Testis (tissue), 3 donors: ENCODE measurements around the gene MAST4. TPM values are rescaled to one million over a fixed set of nuclear protein-coding genes. Genes with fewer than 3 reads are reported as not detected.

ENCODE experiments used
- DNase-seq: peaks from one replicate; pipeline ENCODE4 v3.0.0-alpha.2; 2019
- H3K27ac ChIP-seq, 2 donors: fragments of 200-600 bp; sonication (generic); one replicate each; pipeline ENCODE4 v1.5.1; 2019
- H3K27me3 ChIP-seq: fragments of 200-600 bp; sonication (generic); one replicate; pipeline ENCODE4 v1.5.1; 2019
- H3K36me3 ChIP-seq: fragments of 200-600 bp; sonication (generic); one replicate; pipeline ENCODE4 v1.5.1; 2017; ENCODE audit warnings: low read depth; ENCODE audit errors: missing control alignments
- H3K4me1 ChIP-seq: fragments of 200-600 bp; sonication (generic); one replicate; pipeline ENCODE4 v1.5.1; 2019
- H3K4me3 ChIP-seq, 2 donors: fragments of 200-600 bp; sonication (generic); one replicate each; pipeline ENCODE4 v1.5.1; 2017 to 2019
- H3K9me3 ChIP-seq: fragments of 200-600 bp; sonication (generic); one replicate; pipeline ENCODE4 v1.5.1; 2017
- POLR2A ChIP-seq: fragments of 450-650 bp; IDR thresholded peaks from one replicate; pipeline ENCODE4 v1.6.1; 2017; ENCODE audit warnings: antibody characterized with exemption, mild to moderate bottlenecking, moderate library complexity
- WGBS, 2 donors: methylation state at CpG; one replicate each; pipeline ENCODE4 v1.1.5; 2018; 5-methylcytosine and 5-hydroxymethylcytosine counted together
- intact Hi-C: fragments of 100-400 bp; cut with DNase I; formaldehyde crosslinking; loops from one replicate; pipeline ENCODE4 v1.15.1; 2023; ENCODE audit warnings: low total_unique reads
- polyA plus RNA-seq: library from polyadenylated mRNA; stranded (reverse); fragments of 350-450 nt; fragmentation: Illumina TruSeq; extraction: RNeasy Lipid Tissue Mini Kit (QIAGEN cat#74804); gene quantifications from one replicate; pipeline ENCODE4 v1.2.3, GENCODE V29; 2014; ENCODE audit warnings: low read depth, low replicate concordance; ENCODE audit not compliant: insufficient read depth
- total RNA-seq, 2 donors: library from RNA; depleted of rRNA; stranded (reverse); fragments of >200 nt; gene quantifications; one replicate each; pipeline ENCODE4 v1.2.3, GENCODE V29; 2016
- TF ChIP-seq, protein P1 (sequence below), 3 experiments: fragments of 450-650 bp in 2 of 3; fragments of 200-600 bp in 1 of 3; sonication (generic) in 1 of 3; IDR thresholded peaks; one replicate each; pipeline ENCODE4 v1.5.1; 2016 to 2019; ENCODE audit warnings: antibody characterized with exemption in 3 of 3, mild to moderate bottlenecking in 2 of 3, moderate library complexity in 1 of 3

MAST4 gene
- total and polyA plus RNA-seq, 3 donors from 2014 or later, result 27.2 to 56.4 (median 51.4) TPM

GRCh38 chr5:66553368-66553912 lies 42.8 kb upstream of the MAST4 start:
- TF ChIP-seq POLR2A, result no peak
- TF ChIP-seq, protein P1, sequence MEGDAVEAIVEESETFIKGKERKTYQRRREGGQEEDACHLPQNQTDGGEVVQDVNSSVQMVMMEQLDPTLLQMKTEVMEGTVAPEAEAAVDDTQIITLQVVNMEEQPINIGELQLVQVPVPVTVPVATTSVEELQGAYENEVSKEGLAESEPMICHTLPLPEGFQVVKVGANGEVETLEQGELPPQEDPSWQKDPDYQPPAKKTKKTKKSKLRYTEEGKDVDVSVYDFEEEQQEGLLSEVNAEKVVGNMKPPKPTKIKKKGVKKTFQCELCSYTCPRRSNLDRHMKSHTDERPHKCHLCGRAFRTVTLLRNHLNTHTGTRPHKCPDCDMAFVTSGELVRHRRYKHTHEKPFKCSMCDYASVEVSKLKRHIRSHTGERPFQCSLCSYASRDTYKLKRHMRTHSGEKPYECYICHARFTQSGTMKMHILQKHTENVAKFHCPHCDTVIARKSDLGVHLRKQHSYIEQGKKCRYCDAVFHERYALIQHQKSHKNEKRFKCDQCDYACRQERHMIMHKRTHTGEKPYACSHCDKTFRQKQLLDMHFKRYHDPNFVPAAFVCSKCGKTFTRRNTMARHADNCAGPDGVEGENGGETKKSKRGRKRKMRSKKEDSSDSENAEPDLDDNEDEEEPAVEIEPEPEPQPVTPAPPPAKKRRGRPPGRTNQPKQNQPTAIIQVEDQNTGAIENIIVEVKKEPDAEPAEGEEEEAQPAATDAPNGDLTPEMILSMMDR (IDR thresholded peaks at IDR 0.05), result no peak
- no peak for DNase-seq
- WGBS, 2 donors, result 89 to 96% methylated on average over 1 of the region's 1 CpG
- peaks cover 9% of the 10 kb centered on the region for H3K4me1 ChIP-seq
- no peaks in the 10 kb centered on the region for H3K36me3 ChIP-seq
- no peaks in the 10 kb centered on the region for H3K27me3 ChIP-seq
- intact Hi-C loops, result no loop called here
- H3K9me3 ChIP-seq, result no peaks in the 10 kb centered on the region
- H3K27ac ChIP-seq, result no peak overlapping the region
- no peak overlapping the region for H3K4me3 ChIP-seq

GRCh38 chr5:66553916-66554575 lies 42.1 kb upstream of the MAST4 start:
- TF ChIP-seq, protein P1 (IDR thresholded peaks at IDR 0.05), result no peak
- TF ChIP-seq POLR2A, result no peak
- Histone ChIP-seq H3K27me3 (no peaks in the 10 kb centered on the region), H3K4me1 (peaks cover 9% of the 10 kb centered on the region), H3K36me3 (no peaks in the 10 kb centered on the region), H3K4me3 (no peak overlapping the region), H3K27ac (no peak overlapping the region), H3K9me3 (no peaks in the 10 kb centered on the region)
- intact Hi-C loops, result no loop called here
- 60 to 74% methylated on average over 6 of the region's 6 CpGs for WGBS, 2 donors
- DNase-seq, result no peak

DNA sequence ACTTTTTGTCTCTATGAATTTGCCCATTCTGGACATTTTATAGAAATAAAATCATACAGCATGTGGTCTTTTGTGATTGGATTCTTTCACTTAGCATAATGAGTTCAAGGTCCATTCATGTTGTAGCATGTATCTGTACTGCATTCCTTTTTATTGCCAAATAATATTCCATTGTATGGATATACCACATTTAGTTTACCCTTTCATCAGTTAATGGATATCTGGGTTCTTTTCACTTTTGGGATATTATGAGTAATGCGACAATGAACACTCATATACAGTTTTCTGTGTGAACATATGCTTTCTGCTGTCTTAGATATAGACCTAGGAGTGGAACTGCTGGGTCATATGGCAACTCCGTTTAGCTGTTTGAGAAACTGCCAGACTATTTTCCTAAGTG lies 41.3 kb upstream of the MAST4 start:
- Histone ChIP-seq H3K36me3 (no peaks in the 10 kb centered on the region), H3K27ac (no peak overlapping the region), H3K9me3 (no peaks in the 10 kb centered on the region), H3K4me1 (peaks cover 9% of the 10 kb centered on the region), H3K4me3 (no peak overlapping the region), H3K27me3 (no peaks in the 10 kb centered on the region)
- intact Hi-C loops, result no loop called here
- WGBS, 2 donors, result 89 to 96% methylated on average over 2 of the region's 2 CpGs
- no peak for TF ChIP-seq POLR2A
- TF ChIP-seq, protein P1 (IDR thresholded peaks at IDR 0.05), result no peak
- DNase-seq, result no peak

GRCh38 chr5:66558560-66558959 lies 37.6 kb upstream of the MAST4 start:
- no peak for DNase-seq

More at GRCh38 chr5:66558560-66558959, 37.6 kb upstream of the MAST4 start:
- TF ChIP-seq, protein P1 (IDR thresholded peaks at IDR 0.05), result no peak
- no peak for TF ChIP-seq POLR2A
- no peaks in the 10 kb centered on the region for H3K36me3 ChIP-seq
- no peak overlapping the region for H3K4me3 ChIP-seq
- intact Hi-C loops, result no loop called here
- H3K27ac ChIP-seq, result no peak overlapping the region
- no peaks in the 10 kb centered on the region for H3K9me3 ChIP-seq
- no peaks in the 10 kb centered on the region for H3K27me3 ChIP-seq
- WGBS, 2 donors, result 74 to 91% methylated on average over 3 of the region's 3 CpGs
- no peaks in the 10 kb centered on the region for H3K4me1 ChIP-seq
